H4 (cell line): Measurements from ENCODE around the gene NABP1. TPM values are rescaled to one million over a fixed set of nuclear protein-coding genes. Genes with fewer than 3 reads are reported as not detected.

Source experiments
- DNase-seq: peaks from one replicate; pipeline ENCODE4 v3.0.0-alpha.2; 2015; ENCODE audit warnings: low spot score
- total RNA-seq: library from RNA; depleted of rRNA; stranded (reverse); fragments of >200 nt; shearing (Covaris generic); gene quantifications from 2 replicates; pipeline ENCODE4 v1.2.3, GENCODE V29; 2014

The NABP1 gene
- total RNA-seq, 1 experiment from 2014 or later, result 19.8 TPM

- no peak for DNase-seq
Measured at GRCh38 chr2:191680639-191681038, 2.7 kb downstream of the NABP1 start.

GRCh38 chr2:191682126-191682525 is 4.2 kb downstream of the NABP1 start:
- no peak for DNase-seq

- no peak for DNase-seq
Measured at GRCh38 chr2:191686066-191686465, 8.1 kb downstream of the NABP1 start.

- DNase-seq, result no peak
Measured at GRCh38 chr2:191686729-191687128, 8.8 kb downstream of the NABP1 start.

- DNase-seq, result no peak
Measured at GRCh38 chr2:191687867-191688266, 9.9 kb downstream of the NABP1 start.

- peak; percentile 48 for DNase-seq
Measured at GRCh38 chr2:191688934-191689695, 11.2 kb downstream of the NABP1 start.

- DNase-seq, result no peak
Measured at GRCh38 chr2:191690327-191690726, 12.4 kb downstream of the NABP1 start.

GRCh38 chr2:191691016-191691735 is 13.2 kb downstream of the NABP1 start:
- DNase-seq, result peak; percentile 77

GRCh38 chr2:191691898-191692297 is 14.0 kb downstream of the NABP1 start:
- DNase-seq, result no peak

GRCh38 chr2:191692502-191693115 is 14.7 kb downstream of the NABP1 start:
- no peak for DNase-seq

- no peak for DNase-seq
Measured at GRCh38 chr2:191693166-191693565, 15.2 kb downstream of the NABP1 start.

- no peak for DNase-seq
Measured at GRCh38 chr2:191693778-191694177, 15.8 kb downstream of the NABP1 start.

- peak; percentile 30 for DNase-seq
Measured at GRCh38 chr2:191696001-191696400, 18.1 kb downstream of the NABP1 start.

- DNase-seq, result no peak
Measured at GRCh38 chr2:191696966-191697365, 19.0 kb downstream of the NABP1 start.

GRCh38 chr2:191697870-191698269 is 19.9 kb downstream of the NABP1 start:
- no peak for DNase-seq

- DNase-seq, result no peak
Measured at GRCh38 chr2:191699341-191699945, 21.5 kb downstream of the NABP1 start.

GRCh38 chr2:191701029-191701428 is 23.1 kb downstream of the NABP1 start:
- DNase-seq, result no peak

- DNase-seq, result no peak
Measured at GRCh38 chr2:191701696-191702095, 23.8 kb downstream of the NABP1 start.

- DNase-seq, result no peak
Measured at GRCh38 chr2:191703079-191703725, 25.3 kb downstream of the NABP1 start.

GRCh38 chr2:191705084-191705483 is 27.1 kb downstream of the NABP1 start:
- DNase-seq, result no peak

GRCh38 chr2:191705701-191706100 is 27.8 kb downstream of the NABP1 start:
- DNase-seq, result no peak

GRCh38 chr2:191706791-191707190 is 28.9 kb downstream of the NABP1 start:
- DNase-seq, result no peak
